ENCODE results near the gene HHIPL1. TPM values are rescaled to one million over a fixed set of nuclear protein-coding genes. Genes with fewer than 3 reads are reported as not detected.
"Not testable (repeated sequence)": the region's sequence is repeated elsewhere in the genome, so short reads cannot be mapped to it uniquely, and the experiment has no call there.

The HHIPL1 gene
- total RNA-seq, 4 donors from 2014 or later: 2.6 to 3.9 (median 3.1) TPM

GRCh38 chr14:99660006-99660566 lies 15.2 kb downstream of the HHIPL1 start:
- Histone ChIP-seq H3K4me1 (peaks cover 0 to 11% (median 0%) of the 10 kb centered on the region in 4 donors), H3K9me3 (no peaks in the 10 kb centered on the region), H3K27me3 (peaks cover 0 to 28% of the 10 kb centered on the region in 2 donors), H3K36me3 (peaks cover 0 to 24% (median 0%) of the 10 kb centered on the region in 3 donors), H3K4me3 (no peak overlapping the region), H3K27ac (no peak overlapping the region)
- no peak for DNase-seq (ENCODE audit: low spot score in 2 of 2)
- TF ChIP-seq EP300 (IDR thresholded peaks at IDR 0.05): no peak
- no peak for TF ChIP-seq CTCF (IDR thresholded peaks at IDR 0.05)
- no peak for TF ChIP-seq POLR2A (IDR thresholded peaks at IDR 0.05)
- 31 to 51% methylated on average over 30 to 36 of the region's 37 CpGs for WGBS, 2 donors

GRCh38 chr14:99660794-99661193 lies 15.9 kb downstream of the HHIPL1 start:
- 69 to 84% methylated on average over 4 of the region's 4 CpGs for WGBS, 2 donors
- peaks cover 0 to 24% (median 0%) of the 10 kb centered on the region in 3 donors for H3K36me3 ChIP-seq
- no peak overlapping the region for H3K27ac ChIP-seq

GRCh38 chr14:99661206-99661605 lies 16.3 kb downstream of the HHIPL1 start:
- Histone ChIP-seq H3K27me3 (peaks cover 0 to 23% of the 10 kb centered on the region in 2 donors), H3K36me3 (peaks cover 0 to 24% (median 0%) of the 10 kb centered on the region in 3 donors), H3K4me1 (peaks cover 0 to 11% (median 0%) of the 10 kb centered on the region in 4 donors)
- not testable (repeated sequence) for H3K27ac ChIP-seq; DNase-seq (ENCODE audit: low spot score in 2 of 2); H3K4me3 ChIP-seq; H3K9me3 ChIP-seq

More at GRCh38 chr14:99660794-99661193, 15.9 kb downstream of the HHIPL1 start:
- Histone ChIP-seq H3K9me3 (no peaks in the 10 kb centered on the region), H3K4me1 (peaks cover 0 to 11% (median 0%) of the 10 kb centered on the region in 4 donors), H3K27me3 (peaks cover 0 to 28% of the 10 kb centered on the region in 2 donors), H3K4me3 (no peak overlapping the region)
- no peak for DNase-seq (ENCODE audit: low spot score in 2 of 2)
- no peak for TF ChIP-seq EP300 (IDR thresholded peaks at IDR 0.05)
- TF ChIP-seq CTCF (IDR thresholded peaks at IDR 0.05): no peak
- no peak for TF ChIP-seq POLR2A (IDR thresholded peaks at IDR 0.05)

- no peaks in the 10 kb centered on the region for H3K9me3 ChIP-seq
- H3K4me1 ChIP-seq: peaks cover 0 to 11% (median 0%) of the 10 kb centered on the region in 4 donors
- peaks cover 0 to 24% (median 0%) of the 10 kb centered on the region in 3 donors for H3K36me3 ChIP-seq
- no peak overlapping the region for H3K4me3 ChIP-seq
- WGBS, 2 donors: 84 to 92% methylated on average over 10 of the region's 10 CpGs
- H3K27ac ChIP-seq: no peak overlapping the region
- H3K27me3 ChIP-seq: peaks cover 0 to 21% of the 10 kb centered on the region in 2 donors
- DNase-seq (ENCODE audit: low spot score in 2 of 2): no peak
- TF ChIP-seq EP300 (IDR thresholded peaks at IDR 0.05): no peak
- no peak for TF ChIP-seq CTCF (IDR thresholded peaks at IDR 0.05)
- no peak for TF ChIP-seq POLR2A (IDR thresholded peaks at IDR 0.05)
Observed at GRCh38 chr14:99662846-99663245, 17.9 kb downstream of the HHIPL1 start.

- H3K36me3 ChIP-seq: peaks cover 0 to 24% (median 0%) of the 10 kb centered on the region in 3 donors
- DNase-seq (ENCODE audit: low spot score in 2 of 2): no peak
- H3K9me3 ChIP-seq: no peaks in the 10 kb centered on the region
- H3K27ac ChIP-seq: no peak overlapping the region
- no peak overlapping the region for H3K4me3 ChIP-seq
- 84 to 85% methylated on average over 12 of the region's 12 CpGs for WGBS, 2 donors
- peaks cover 0 to 11% (median 0%) of the 10 kb centered on the region in 4 donors for H3K4me1 ChIP-seq
- peaks cover 0 to 21% of the 10 kb centered on the region in 2 donors for H3K27me3 ChIP-seq
- TF ChIP-seq CTCF (IDR thresholded peaks at IDR 0.05) (no peak), EP300 (IDR thresholded peaks at IDR 0.05) (no peak), POLR2A (IDR thresholded peaks at IDR 0.05) (no peak)
Observed at GRCh38 chr14:99663386-99664057, 18.6 kb downstream of the HHIPL1 start.

All from tibial nerve (tissue), 4 donors.